Measurements from ENCODE around the gene BTF3.

- TF ChIP-seq POLR2AphosphoS5 (IDR thresholded peaks at IDR 0.05; ENCODE audit: low read depth, low read length), result no peak
- no peak for TF ChIP-seq CTCF (IDR thresholded peaks at IDR 0.05)
- no peak for TF ChIP-seq SIN3A (IDR thresholded peaks at IDR 0.05; ENCODE audit: borderline replicate concordance, insufficient read depth, low read depth, low read length)
These were observed 35.9 kb downstream of the BTF3 start for GRCh38 chr5:73534011-73534644.

Measured in Panc1 (cell line).